Uterus (tissue), 4 donors: ENCODE results near the gene SULF2. TPM values are rescaled to one million over a fixed set of nuclear protein-coding genes. Genes with fewer than 3 reads are reported as not detected.

ENCODE experiments used
- DNase-seq, 2 donors: peaks; one replicate each; pipeline ENCODE4 v3.0.0-alpha.2; 2019 to 2020
- H3K27ac ChIP-seq, 2 donors: fragments of 200-600 bp; sonication (generic); 1 replicate in 1 of 2; 2 replicates in 1 of 2; pipeline ENCODE4 v1.5.1; 2016 to 2018
- H3K27me3 ChIP-seq, 2 donors: fragments of 200-600 bp; sonication (generic); one replicate each; pipeline ENCODE4 v1.5.1; 2018 to 2019; ENCODE audit warnings: control low read depth in 1 of 2
- H3K36me3 ChIP-seq, 2 donors: fragments of 200-600 bp; sonication (generic); one replicate each; pipeline ENCODE4 v1.5.1; 2019; ENCODE audit warnings: control low read depth in 1 of 2
- H3K4me1 ChIP-seq, 2 donors: fragments of 200-600 bp; sonication (generic); one replicate each; pipeline ENCODE4 v1.5.1; 2018 to 2019; ENCODE audit warnings: control low read depth in 1 of 2
- H3K4me3 ChIP-seq, 2 donors: fragments of 200-600 bp; sonication (generic); 1 replicate in 1 of 2; 2 replicates in 1 of 2; pipeline ENCODE4 v1.5.1; 2018 to 2019; ENCODE audit warnings: mild to moderate bottlenecking in 1 of 2
- H3K9me3 ChIP-seq, 2 donors: fragments of 200-600 bp; sonication (generic); one replicate each; pipeline ENCODE4 v1.5.1; 2019; ENCODE audit warnings: control low read depth in 1 of 2
- CTCF ChIP-seq, 4 experiments: fragments of 200-600 bp in 2 of 4; fragments of 450-650 bp in 2 of 4; sonication (generic) in 2 of 4; IDR thresholded peaks; one replicate each; pipeline ENCODE4 v1.5.1; 2016 to 2019; ENCODE audit warnings: antibody characterized with exemption in 4 of 4, mild to moderate bottlenecking in 2 of 4, moderate library complexity in 1 of 4
- POLR2A ChIP-seq, 2 donors: fragments of 450-650 bp; IDR thresholded peaks; one replicate each; pipeline ENCODE4 v1.6.1; 2016; ENCODE audit warnings: antibody characterized with exemption in 2 of 2, mild to moderate bottlenecking in 1 of 2, moderate library complexity in 1 of 2
- intact Hi-C: fragments of 100-400 bp; cut with DNase I; formaldehyde crosslinking; loops from one replicate; pipeline ENCODE4 v1.15.1; 2023; ENCODE audit warnings: low total_unique reads
- total RNA-seq, 4 donors: library from RNA; depleted of rRNA in 3 of 4; stranded (reverse); fragments of >200 nt in 3 of 4; gene quantifications; one replicate each; pipeline versions ENCODE4 v1.1.0 to v1.2.4, GENCODE V29; 2014 to 2023
- donor health status: DM: yes; HTN: yes; CAD: no.

Gene SULF2
- total RNA-seq, 4 donors from 2014 or later: 95.9 to 558 (median 213) TPM

GRCh38 chr20:47620808-47621805 is 164.2 kb downstream of the SULF2 start:
- no peak for DNase-seq

DNA sequence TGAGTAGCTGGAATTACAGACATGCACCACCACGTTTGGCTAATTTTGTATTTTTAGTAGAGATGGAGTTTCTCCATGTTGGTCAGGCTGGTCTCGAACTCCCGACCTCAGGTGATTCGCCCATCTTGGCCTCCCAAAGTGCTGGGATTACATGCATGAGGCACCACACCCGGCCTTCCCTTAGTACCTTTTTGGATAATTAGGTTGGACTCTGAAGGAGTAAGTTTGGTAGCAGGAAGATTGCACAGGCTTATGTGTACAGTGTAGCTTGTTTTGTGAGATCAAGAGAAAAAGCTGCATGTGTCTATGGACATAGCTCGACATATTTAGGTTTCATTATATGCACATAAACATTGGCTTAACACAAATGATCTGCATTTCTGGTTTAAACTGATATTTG is 166.8 kb downstream of the SULF2 start:
- H3K4me3 ChIP-seq: no peak overlapping the region
- TF ChIP-seq POLR2A (IDR thresholded peaks at IDR 0.05) (no peak), CTCF (IDR thresholded peaks at IDR 0.05) (no peak)
- intact Hi-C loops: no loop called here
- no peaks in the 10 kb centered on the region for H3K27me3 ChIP-seq
- no peaks in the 10 kb centered on the region for H3K36me3 ChIP-seq
- no peak overlapping the region for H3K27ac ChIP-seq
- no peaks in the 10 kb centered on the region for H3K9me3 ChIP-seq
- H3K4me1 ChIP-seq: no peaks in the 10 kb centered on the region
- no peak for DNase-seq

More at GRCh38 chr20:47620808-47621805, 164.2 kb downstream of the SULF2 start:
- H3K9me3 ChIP-seq: no peaks in the 10 kb centered on the region
- intact Hi-C loops: loop anchor here (10.0 kb wide), 1 partner anchor 426 kb away; no protein-coding TSS in a partner anchor
- no peaks in the 10 kb centered on the region for H3K27me3 ChIP-seq
- H3K4me1 ChIP-seq: no peaks in the 10 kb centered on the region
- peak overlapping the region in 1 of 2 donors; percentile 48 for H3K27ac ChIP-seq
- H3K36me3 ChIP-seq: no peaks in the 10 kb centered on the region
- H3K4me3 ChIP-seq: no peak overlapping the region
- TF ChIP-seq POLR2A (IDR thresholded peaks at IDR 0.05): no peak
- TF ChIP-seq CTCF (IDR thresholded peaks at IDR 0.05): peak; percentile 71 to 84 (median 78)

DNA sequence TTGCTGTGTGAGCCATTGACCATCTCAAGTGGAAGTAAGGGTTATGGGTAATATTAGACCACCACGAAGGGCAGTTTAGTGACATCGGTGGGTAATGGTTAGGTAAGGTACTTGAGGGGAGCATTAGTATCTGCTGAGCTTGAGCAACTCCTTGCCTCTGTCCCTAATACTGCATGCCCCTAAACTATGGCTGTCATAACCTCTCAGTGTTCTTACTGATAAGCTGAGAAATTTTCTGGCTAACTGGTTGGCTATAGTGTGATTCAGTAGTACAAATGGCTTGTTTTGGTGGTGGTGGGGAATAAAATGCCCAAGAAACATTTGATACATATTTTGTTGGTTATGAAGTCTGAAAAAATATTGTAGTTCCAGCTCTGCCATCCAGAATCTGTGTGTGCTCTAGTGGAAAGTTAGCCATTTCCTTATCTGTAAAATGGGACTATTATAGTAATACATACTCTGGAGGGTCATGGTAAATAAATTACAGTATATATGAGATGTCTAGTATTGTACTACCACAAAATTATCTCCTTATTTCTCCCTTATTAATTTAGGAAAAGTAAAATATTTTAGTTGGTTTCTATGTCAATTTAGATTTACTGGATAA is 170.5 kb downstream of the SULF2 start:
- TF ChIP-seq POLR2A (IDR thresholded peaks at IDR 0.05) (no peak), CTCF (IDR thresholded peaks at IDR 0.05) (no peak)

DNA sequence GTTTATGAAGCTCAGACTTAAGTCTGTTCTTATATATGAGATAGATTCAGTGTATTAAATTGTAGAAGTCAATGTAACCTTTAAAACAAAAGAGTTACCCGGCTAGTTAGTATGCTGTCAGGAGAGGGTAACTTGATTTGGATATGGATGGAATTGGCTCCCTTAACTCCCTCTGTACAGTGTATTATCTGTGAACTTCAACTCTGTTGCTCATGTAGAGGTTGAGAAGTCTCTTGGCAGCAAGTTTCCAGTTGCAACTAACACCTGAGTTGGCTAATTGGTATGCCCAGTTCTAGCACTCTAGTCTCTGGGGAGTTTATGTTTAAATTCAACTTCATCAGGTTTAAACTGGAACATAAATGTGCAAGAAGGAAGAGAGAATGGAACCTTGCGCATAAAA is 172.6 kb downstream of the SULF2 start:
- TF ChIP-seq POLR2A (IDR thresholded peaks at IDR 0.05) (no peak), CTCF (IDR thresholded peaks at IDR 0.05) (no peak)
- intact Hi-C loops: no loop called here
- no peak overlapping the region for H3K4me3 ChIP-seq

More for the DNA sequence above, 170.5 kb downstream of the SULF2 start:
- intact Hi-C loops: no loop called here
- Histone ChIP-seq H3K4me3 (no peak overlapping the region), H3K9me3 (no peaks in the 10 kb centered on the region), H3K27me3 (no peaks in the 10 kb centered on the region), H3K27ac (no peak overlapping the region), H3K4me1 (no peaks in the 10 kb centered on the region), H3K36me3 (no peaks in the 10 kb centered on the region)
- DNase-seq: no peak

DNA sequence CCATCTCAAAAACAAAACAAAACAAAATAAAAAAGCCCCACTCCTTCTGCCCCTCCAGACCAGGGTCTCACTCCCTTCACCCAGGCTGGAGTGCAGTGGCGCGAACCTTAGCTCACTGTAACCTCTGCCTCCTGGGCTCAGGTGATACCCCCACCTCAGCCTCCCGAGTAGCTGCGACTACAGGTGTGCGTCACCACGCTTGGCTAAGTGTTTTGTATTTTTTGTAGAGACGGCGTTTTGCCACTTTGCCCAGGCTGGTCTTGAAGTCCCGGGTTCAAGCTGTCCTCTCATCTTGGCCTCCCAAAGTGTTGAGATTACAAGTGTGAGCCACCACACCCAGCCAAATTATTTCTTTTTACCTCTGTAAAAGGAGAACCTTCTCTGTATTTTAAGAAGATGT is 173.5 kb downstream of the SULF2 start:
- Histone ChIP-seq H3K36me3 (no peaks in the 10 kb centered on the region), H3K4me1 (no peaks in the 10 kb centered on the region), H3K4me3 (no peak overlapping the region), H3K27ac (no peak overlapping the region), H3K27me3 (no peaks in the 10 kb centered on the region), H3K9me3 (no peaks in the 10 kb centered on the region)
- no peak for DNase-seq
- TF ChIP-seq POLR2A (IDR thresholded peaks at IDR 0.05): no peak
- no peak for TF ChIP-seq CTCF (IDR thresholded peaks at IDR 0.05)
- intact Hi-C loops: no loop called here

More for the DNA sequence above, 172.6 kb downstream of the SULF2 start:
- peak overlapping the region in 1 of 2 donors; percentile 12 for H3K27ac ChIP-seq
- H3K4me1 ChIP-seq: no peaks in the 10 kb centered on the region
- no peaks in the 10 kb centered on the region for H3K36me3 ChIP-seq
- DNase-seq: no peak
- H3K9me3 ChIP-seq: no peaks in the 10 kb centered on the region
- no peaks in the 10 kb centered on the region for H3K27me3 ChIP-seq
